HG03432 (cell line): ENCODE measurements around the gene RNF220.
"Not testable (repeated sequence)": the region's sequence is repeated elsewhere in the genome, so short reads cannot be mapped to it uniquely, and the experiment has no call there.

ENCODE experiments used
- ATAC-seq: cut with Tn5 transposase; IDR thresholded peaks from one replicate; pipeline ENCODE4 v1.9.1; 2021; ENCODE audit warnings: mild to moderate bottlenecking, moderate library complexity; ENCODE audit not compliant: unreplicated experiment

RNF220 gene

GRCh38 chr1:44485934-44486460 lies 80.9 kb downstream of the RNF220 start:
- ATAC-seq, result no peak

DNA sequence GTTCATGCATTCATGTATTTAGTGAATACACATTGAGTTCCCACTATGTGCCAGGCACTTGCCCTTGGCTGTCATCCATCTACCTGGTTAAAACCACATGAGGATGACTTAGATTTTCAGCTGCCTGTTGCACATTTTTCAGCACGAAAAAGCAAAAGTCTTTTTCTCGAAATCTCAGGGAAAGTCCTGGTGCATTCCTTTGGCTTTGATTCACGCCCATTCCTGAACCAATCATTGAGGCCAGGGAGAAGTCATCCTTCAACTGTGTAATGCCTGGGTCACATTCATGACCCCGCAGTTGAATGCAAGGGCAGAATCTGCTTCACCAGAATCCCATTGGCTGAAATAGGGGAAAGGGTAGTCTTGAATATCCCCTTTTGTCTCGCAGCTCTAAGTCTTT lies 84.4 kb downstream of the RNF220 start:
- ATAC-seq, result no peak

- no peak for ATAC-seq
Measured at GRCh38 chr1:44496541-44497171, 91.6 kb downstream of the RNF220 start.

- no peak for ATAC-seq
Measured at GRCh38 chr1:44497422-44498170, 92.5 kb downstream of the RNF220 start.

DNA sequence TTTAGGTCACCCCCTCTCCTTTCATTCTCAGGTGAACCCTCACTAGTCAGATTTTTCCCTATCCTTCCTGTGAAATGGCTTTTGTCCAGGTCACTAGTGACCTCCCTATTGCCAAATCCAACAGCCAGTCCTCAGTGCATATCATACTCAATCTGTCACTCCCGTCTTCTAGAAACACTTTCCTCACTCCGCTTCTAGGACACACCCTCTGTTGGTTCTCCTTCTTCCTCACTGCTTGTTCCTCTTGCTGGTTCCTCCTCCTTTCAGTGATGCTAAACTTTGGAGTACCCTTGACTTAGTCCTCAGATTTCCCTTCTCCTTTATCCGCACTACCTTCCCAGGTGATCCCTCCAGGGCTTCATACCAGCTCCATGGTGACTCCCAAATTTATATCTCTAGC lies 94.3 kb downstream of the RNF220 start:
- ATAC-seq, result no peak

GRCh38 chr1:44500181-44501046 lies 95.4 kb downstream of the RNF220 start:
- ATAC-seq, result no peak

DNA sequence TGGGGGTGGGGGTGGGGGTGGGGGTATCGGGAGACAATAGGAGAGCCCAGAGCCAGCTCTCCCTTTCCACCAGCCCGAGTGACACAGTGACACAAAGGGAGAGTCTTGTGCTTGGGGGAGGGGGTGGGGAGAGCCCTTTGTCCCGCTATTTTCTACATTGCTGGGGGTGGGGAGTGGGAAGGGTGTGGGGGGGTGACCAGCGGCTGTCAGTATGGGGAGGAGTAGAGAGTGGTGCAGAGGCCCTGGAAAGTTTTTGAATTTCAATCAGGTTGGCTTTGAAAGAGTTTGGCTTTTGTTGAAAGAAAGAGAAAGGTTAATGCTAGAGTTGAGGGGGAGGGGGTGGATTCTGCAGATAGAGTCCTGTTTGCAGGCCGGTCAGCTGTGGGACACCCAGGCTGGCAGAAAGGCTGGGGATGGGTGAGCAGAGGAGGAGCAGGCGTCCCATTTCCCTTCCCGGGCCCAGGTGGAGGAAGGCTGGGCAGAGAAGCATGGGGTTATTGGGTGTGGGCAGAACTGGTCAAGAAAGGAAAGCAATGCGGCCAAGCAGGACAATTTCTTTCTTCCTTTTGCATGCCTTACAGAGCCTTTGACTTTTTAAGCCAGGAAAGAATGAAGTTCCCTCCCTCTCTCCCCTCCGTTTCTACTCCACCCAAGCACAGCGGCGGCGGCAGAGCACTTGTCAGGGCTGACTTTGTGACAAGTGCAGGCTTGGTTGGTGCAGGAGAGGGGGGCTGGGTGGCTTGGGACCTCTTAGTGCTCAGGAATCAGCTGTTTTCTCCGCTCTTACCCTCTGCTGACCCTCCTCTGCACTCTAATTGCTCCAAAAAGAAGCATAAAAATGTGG lies 96.2 kb downstream of the RNF220 start:
- ATAC-seq, result no peak

DNA sequence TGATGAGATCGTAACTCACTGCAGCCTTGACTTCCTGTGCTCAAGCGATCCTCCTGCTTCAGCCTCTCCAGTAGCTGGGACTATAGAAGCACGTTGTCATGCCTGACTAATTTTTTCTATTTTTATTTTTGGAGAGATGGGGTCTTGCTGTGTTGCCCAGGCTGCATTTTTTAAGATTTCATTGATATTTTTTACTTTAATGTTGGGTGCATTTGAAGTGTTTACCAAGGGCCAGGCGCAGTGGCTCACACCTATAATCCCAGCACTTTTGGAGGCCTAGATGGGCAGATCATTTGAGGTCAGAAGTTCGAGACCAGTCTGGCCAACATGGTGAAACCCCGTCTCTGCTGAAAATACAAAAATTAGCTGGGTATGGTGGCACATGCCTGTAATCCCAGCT lies 97.8 kb downstream of the RNF220 start:
- not testable (repeated sequence) for ATAC-seq

DNA sequence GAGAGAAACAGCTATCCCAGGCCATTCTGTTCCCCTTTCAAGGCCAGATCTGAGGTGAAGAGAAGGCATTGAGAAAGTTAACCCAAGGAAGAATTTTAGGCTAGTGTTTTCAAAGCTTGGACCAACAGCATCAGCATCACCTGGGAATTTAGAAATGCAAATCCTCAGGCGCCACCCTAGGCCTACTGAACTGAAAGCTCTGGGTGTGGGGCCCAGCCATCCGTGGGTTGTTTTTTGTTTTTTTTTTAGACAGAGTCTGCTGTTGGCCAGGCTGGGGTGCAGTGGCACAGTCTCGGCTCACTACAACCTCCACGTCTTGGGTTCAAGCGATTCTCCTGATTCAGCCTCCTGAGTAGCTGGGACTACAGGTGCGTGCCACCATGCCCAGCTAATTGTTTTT lies 98.6 kb downstream of the RNF220 start:
- ATAC-seq, result no peak

DNA sequence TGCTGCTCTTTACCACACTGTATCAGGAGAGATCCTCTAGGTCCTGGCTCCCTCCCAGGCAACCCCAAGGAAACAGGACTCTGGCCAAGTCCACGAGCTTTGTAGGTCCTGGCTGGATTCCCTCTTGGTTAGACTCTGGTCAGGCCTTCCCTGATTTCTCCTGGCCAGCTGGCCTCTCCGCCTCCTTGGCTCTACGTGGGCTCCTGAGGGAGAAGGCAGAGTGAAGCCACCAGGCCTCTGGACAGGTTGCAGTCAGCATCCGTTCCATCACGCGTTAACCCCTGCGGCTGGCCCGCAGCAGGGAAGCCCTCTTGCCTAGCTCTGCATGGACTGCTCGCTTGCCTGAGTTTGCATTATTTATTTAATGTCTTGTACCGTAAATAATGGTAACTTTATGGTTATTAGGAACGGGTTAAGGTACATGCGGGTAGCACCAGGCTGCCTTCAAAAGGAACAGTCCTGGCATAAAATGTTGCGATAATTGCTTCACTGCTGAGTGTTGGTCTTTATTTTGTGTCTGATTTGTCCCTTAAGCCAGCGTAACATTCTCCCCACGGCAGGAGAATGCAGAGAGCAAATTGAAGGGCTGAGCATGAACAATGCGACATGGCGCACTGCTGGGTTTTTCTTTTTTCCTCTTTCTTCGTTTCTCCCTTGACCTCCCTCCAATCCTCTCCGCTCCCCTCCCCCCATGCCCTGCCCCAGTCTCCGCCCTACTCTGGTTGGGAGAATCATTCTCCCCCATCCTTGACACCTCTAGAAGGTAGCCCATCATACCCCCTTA lies 100.3 kb downstream of the RNF220 start:
- ATAC-seq, result no peak

DNA sequence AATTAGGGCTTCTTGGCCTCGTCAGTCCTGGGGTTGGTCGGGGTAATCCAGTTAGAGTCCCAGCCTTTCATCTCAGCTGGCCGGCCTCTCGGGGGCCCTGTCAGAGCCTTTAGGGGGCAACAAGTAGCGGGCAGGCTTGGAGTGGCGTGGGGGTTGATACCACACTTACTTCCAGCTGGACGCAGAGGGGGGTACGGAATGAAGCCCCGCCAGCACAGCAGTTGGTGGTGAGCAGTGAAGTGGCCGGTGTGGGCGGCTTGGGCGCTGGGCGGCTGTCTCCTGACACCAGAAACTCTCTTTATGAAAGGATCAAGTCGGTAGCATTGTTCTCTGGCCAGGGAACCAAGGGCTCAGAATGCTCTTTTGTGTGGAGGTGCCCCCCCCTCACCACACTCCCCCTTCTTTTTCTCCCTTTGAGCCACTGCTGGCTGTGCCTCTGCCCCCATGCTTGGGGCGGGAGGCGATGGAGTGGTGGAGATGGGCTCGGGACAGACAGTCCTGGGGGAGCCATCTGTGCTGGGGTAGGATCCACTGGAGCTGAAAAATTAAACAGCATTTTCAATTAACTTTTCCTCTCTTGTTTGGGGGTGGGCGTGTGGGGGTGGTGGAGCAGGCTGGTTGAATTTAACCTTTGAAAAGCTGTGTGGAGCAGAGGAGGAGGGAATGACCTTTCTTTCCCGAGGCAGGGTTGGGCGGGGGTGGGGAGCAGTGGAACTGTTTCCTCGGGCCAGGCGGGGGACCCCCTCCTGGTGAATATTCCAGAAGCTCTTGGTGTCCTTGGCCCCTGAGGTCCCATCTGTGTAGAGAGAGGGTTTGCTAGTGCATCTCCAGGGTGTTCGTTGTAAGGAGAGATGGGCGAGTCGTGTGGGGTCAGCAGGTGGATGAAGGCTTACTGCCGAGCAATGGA lies 102.7 kb downstream of the RNF220 start:
- ATAC-seq, result no peak

- no peak for ATAC-seq
Measured at GRCh38 chr1:44508397-44508745, 103.3 kb downstream of the RNF220 start.

DNA sequence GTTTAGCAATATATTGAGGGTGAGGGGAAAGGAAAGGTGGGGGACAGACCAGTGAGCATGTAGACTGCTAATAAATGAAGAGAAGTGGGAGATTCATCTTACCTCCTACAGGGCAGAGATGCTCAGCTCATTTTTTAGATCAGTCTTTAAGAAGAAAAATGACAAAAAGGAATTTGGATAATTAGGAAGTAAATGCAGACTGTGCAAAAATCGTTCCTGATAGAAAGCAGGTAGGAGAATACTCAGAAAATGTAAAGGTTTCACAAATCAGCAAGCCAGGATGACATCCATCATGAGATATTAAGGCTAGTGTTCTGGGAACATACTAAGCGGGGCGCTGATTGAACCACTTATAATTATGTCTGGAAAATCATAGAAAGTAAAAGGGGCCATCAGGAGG lies 106.3 kb downstream of the RNF220 start:
- no peak for ATAC-seq

DNA sequence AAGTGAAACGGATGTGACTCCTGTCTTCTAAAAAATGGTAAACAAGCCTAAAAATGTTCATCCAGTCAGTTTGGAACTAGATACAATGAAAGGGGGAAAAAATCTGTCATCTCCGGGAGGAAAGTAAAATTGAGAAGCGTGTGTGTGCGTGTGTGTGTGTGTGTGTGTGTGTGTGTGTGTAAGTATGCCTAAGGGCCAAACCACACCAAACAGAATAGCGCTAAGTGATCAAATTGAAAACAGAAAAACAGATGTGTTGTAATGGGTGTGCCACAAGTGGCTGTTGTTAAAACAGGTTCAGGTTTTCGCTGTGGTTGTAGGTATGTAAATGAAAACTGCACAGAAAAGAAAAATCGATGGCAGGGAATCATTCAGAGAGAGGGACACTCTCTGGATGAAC lies 106.7 kb downstream of the RNF220 start:
- ATAC-seq, result no peak

- no peak for ATAC-seq
Measured at GRCh38 chr1:44512313-44512885, 107.3 kb downstream of the RNF220 start.

DNA sequence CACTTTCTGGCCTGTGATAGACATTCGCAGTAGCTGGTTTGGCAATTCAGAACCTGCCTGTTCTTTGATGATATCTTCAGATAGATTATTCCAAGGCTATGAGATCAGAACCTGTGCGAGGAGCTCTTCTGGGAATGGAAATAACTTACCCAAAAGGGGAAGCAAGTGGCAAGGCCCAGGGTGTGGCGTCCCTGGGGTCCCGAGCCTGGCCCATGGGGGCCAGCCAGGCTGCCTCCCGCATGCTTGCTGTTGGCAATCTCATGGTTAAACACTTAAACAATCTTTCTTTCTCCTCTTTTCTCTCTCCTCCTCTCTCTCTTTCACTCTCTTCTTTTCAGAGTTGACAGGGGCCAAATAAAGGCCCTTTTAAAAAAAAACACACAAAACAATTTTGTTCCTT lies 108.1 kb downstream of the RNF220 start:
- ATAC-seq, result no peak

GRCh38 chr1:44514673-44515072 lies 109.6 kb downstream of the RNF220 start:
- no peak for ATAC-seq

DNA sequence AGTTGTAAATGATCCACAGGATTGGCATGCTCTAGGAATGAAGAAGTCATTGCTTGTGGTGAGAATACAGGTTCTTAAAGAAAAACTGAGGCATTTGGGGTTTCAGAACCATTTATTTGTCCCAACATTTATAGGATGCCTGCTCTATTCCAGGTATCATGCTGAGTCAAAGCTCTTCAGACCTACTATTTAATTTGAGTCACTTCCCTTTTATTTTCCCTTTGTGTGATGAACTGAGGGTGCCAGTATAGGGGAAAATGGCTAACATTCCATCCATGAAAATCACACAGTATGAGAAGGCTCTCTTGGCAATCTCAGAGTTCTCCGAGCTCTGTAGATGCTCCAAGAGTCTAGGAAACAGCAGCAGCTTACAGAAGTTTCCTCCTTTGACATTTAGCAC lies 110.4 kb downstream of the RNF220 start:
- no peak for ATAC-seq
